ENCODE data around the gene VDAC1. TPM values are rescaled to one million over a fixed set of nuclear protein-coding genes. Genes with fewer than 3 reads are reported as not detected.

VDAC1 gene
- total and polyA plus RNA-seq, 2 donors (not counting 3 experiments of a cell fraction or from before 2014, with no cell fraction given): 116 to 247 TPM

- ChIA-PET POLR2A (interaction anchor here (1.6 kb wide), 1 partner anchor 12 kb away, joined by 3 read pairs; no protein-coding TSS in a partner anchor), CTCF (interaction anchor here (0.5 to 2.7 kb wide), 7 partner anchors 11 to 960 kb away, joined by 3 to 22 read pairs (median 5); partner anchors contain the start of gene VDAC1)
These were observed 11.4 kb downstream of the VDAC1 start for GRCh38 chr5:133993185-133993936.

More at GRCh38 chr5:133993185-133993936, 11.4 kb downstream of the VDAC1 start:
- Histone ChIP-seq H3K4me2 (ENCODE audit: insufficient read depth, low read length) (peak overlapping the region; percentile 40), H3K9me3 (replicated peaks; ENCODE audit: control insufficient read depth, insufficient read depth, low read length) (no peaks in the 10 kb centered on the region), H2AFZ (ENCODE audit: low read depth, low read length) (no peak overlapping the region), H3K27me3 (ENCODE audit: control insufficient read depth in 2 of 2, insufficient read depth in 2 of 2, low read length in 2 of 2) (no peaks in the 10 kb centered on the region), H3K4me3 (replicated peaks in 1 of 3; ENCODE audit: insufficient read depth in 1 of 3, low read depth in 1 of 3, low read length in 3 of 3) (no peak overlapping the region), H3K79me2 (ENCODE audit: control insufficient read depth, insufficient read depth, low read length) (peaks cover 92% of the 10 kb centered on the region), H4K20me1 (replicated peaks; ENCODE audit: control insufficient read depth, extremely low read depth, insufficient read depth, low read length) (peaks cover 6% of the 10 kb centered on the region), H3K4me1 (ENCODE audit: control insufficient read depth, extremely low read depth, insufficient read depth, low read length) (peaks cover 38% of the 10 kb centered on the region), H3K36me3 (ENCODE audit: control insufficient read depth in 2 of 2, extremely low read depth in 1 of 2, insufficient read depth in 2 of 2, low read length in 2 of 2) (peaks cover 8 to 10% of the 10 kb centered on the region in 2 experiments), H3K9ac (replicated peaks; ENCODE audit: extremely low read depth, insufficient read depth, low read length) (no peak overlapping the region), H3K9me1 (replicated peaks; ENCODE audit: control insufficient read depth, extremely low read depth, insufficient read depth, low read length) (no peaks in the 10 kb centered on the region), H3K27ac (ENCODE audit: insufficient read depth, low read depth, low read length) (no peak overlapping the region)
- intact Hi-C loops (cut with micrococcal nuclease): no loop called here
- peak; percentile 82 for FAIRE-seq
- dilution Hi-C loops (cut with MboI; ENCODE audit: extremely low pct_ligation_motif_present, low sequenced_read_pairs): no loop called here
- BruUV-seq (replicated peaks): no TSS peak
- TF ChIP-seq POLR2A (IDR thresholded peaks at IDR 0.05; ENCODE audit: low read depth, low read length): no peak
- no peak for TF ChIP-seq GATA2 (IDR thresholded peaks at IDR 0.05; ENCODE audit: insufficient read depth, insufficient read length, low read depth, low read length)
- TF ChIP-seq POLR2AphosphoS5 (IDR thresholded peaks at IDR 0.05; ENCODE audit: insufficient read depth, low read depth, low read length): no peak
- no peak for TF ChIP-seq EZH2 (IDR thresholded peaks at IDR 0.05; ENCODE audit: borderline replicate concordance, low read depth, low read length, severe bottlenecking)
- no peak for TF ChIP-seq MAX (IDR thresholded peaks at IDR 0.05; ENCODE audit: insufficient read depth, insufficient read length)
- TF ChIP-seq FOS (IDR thresholded peaks at IDR 0.05; ENCODE audit: borderline replicate concordance, insufficient read depth, low read length): no peak
- TF ChIP-seq JUN (IDR thresholded peaks at IDR 0.05; ENCODE audit: borderline replicate concordance, insufficient read depth, insufficient read length, low read depth): no peak
- TF ChIP-seq MYC (IDR thresholded peaks at IDR 0.05; ENCODE audit: low read depth, low read length): no peak
- no peak for TF ChIP-seq CTCF (IDR thresholded peaks at IDR 0.05; ENCODE audit: extremely low read depth in 1 of 2, insufficient read depth in 1 of 2, low read depth in 1 of 2, low read length in 2 of 2)
- peak; percentile 66 for DNase-seq (ENCODE audit: low read depth, low spot score)

Measured in endothelial cell of umbilical vein (primary cell).